Panc1 (cell line): ENCODE measurements around the gene EDN3. TPM values are rescaled to one million over a fixed set of nuclear protein-coding genes. Genes with fewer than 3 reads are reported as not detected.

ENCODE experiments used
- ATAC-seq: fragments of 200-7000 bp; cut with Tn5 transposase; 2 replicates; pipeline ENCODE4 v1.9.1; 2020; ENCODE audit warnings: mild to moderate bottlenecking, moderate library complexity
- BruUV-seq: library from RNA; stranded (reverse); fragments of 400-500 nt; replicated peaks from 2 replicates; lab custom pipeline; 2021; lab: Mats Ljungman, UMichigan
- CTCF ChIA-PET: fragments of 300-600 bp; sonication (Branson Sonifier 250); formaldehyde crosslinking; loops from one replicate; lab custom pipeline; 2022; ENCODE audit warnings: antibody characterized with exemption; lab: Charles Lee
- POLR2A ChIA-PET: fragments of 300-600 bp; sonication (Branson Sonifier 250); formaldehyde crosslinking; loops from one replicate; lab custom pipeline; 2022; ENCODE audit warnings: antibody characterized with exemption; lab: Charles Lee
- DNase-seq: peaks from one replicate; pipeline ENCODE4 v3.0.0-alpha.2; 2010; ENCODE audit warnings: low read depth, low spot score
- H3K27ac ChIP-seq: 2 replicates; pipeline ENCODE4 v1.5.1; 2011; ENCODE audit warnings: mild to moderate bottlenecking, low read length, inconsistent platforms
- H3K27me3 ChIP-seq: fragments of 200-500 bp; sonication (Bioruptor generic); 2 replicates; pipeline ENCODE4 v1.6.0; 2014; ENCODE audit warnings: low read length, inconsistent platforms; ENCODE audit not compliant: control insufficient read depth, insufficient read depth
- H3K36me3 ChIP-seq: fragments of 200-500 bp; sonication (Bioruptor generic); 2 replicates; pipeline ENCODE4 v1.5.1; 2014; ENCODE audit warnings: inconsistent platforms, mild to moderate bottlenecking, low read length, moderate library complexity; ENCODE audit not compliant: control insufficient read depth, insufficient read depth
- H3K4me1 ChIP-seq: 2 replicates; pipeline ENCODE4 v1.5.1; 2011; ENCODE audit warnings: inconsistent platforms, mild to moderate bottlenecking, low read length, moderate library complexity; ENCODE audit not compliant: control insufficient read depth, insufficient read depth
- H3K4me3 ChIP-seq, 2 experiments: 2 replicates each; pipeline ENCODE4 v1.5.1; 2011 to 2012; ENCODE audit warnings: low read depth in 2 of 2, low read length in 2 of 2, mild to moderate bottlenecking in 2 of 2, inconsistent platforms in 1 of 2, moderate library complexity in 1 of 2
- H3K9me3 ChIP-seq: fragments of 200-500 bp; sonication (Bioruptor generic); 2 replicates; pipeline ENCODE4 v1.5.1; 2014; ENCODE audit warnings: low read depth, mild to moderate bottlenecking, inconsistent platforms, low read length, moderate library complexity; ENCODE audit not compliant: control insufficient read depth, insufficient read depth
- CTCF ChIP-seq: fragments of 450-650 bp; IDR thresholded peaks from 2 replicates; pipeline ENCODE4 v1.5.1; 2017; ENCODE audit warnings: mild to moderate bottlenecking
- POLR2AphosphoS5 ChIP-seq: IDR thresholded peaks from 2 replicates; pipeline ENCODE4 v1.6.1; 2012; ENCODE audit warnings: mild to moderate bottlenecking, low read depth, low read length, moderate library complexity
- REST ChIP-seq, 2 experiments: IDR thresholded peaks; 2 replicates each; pipeline ENCODE4 v1.6.1; 2011 to 2012; ENCODE audit warnings: low read depth in 2 of 2, control low read depth in 1 of 2, low read length in 1 of 2, mild to moderate bottlenecking in 1 of 2, moderate library complexity in 1 of 2; ENCODE audit not compliant: insufficient read depth in 1 of 2
- SIN3A ChIP-seq: IDR thresholded peaks from 2 replicates; pipeline ENCODE4 v1.6.1; 2012; ENCODE audit warnings: low read depth, mild to moderate bottlenecking, low read length, moderate library complexity, borderline replicate concordance; ENCODE audit not compliant: insufficient read depth
- TCF7L2 ChIP-seq: IDR thresholded peaks from 2 replicates; pipeline ENCODE4 v1.6.1; 2011; ENCODE audit warnings: mild to moderate bottlenecking, low read depth, low read length, inconsistent platforms
- in situ Hi-C: cut with HindIII; loops from 2 replicates; pipeline ENCODE4 v1.10.0; 2016; ENCODE audit warnings: low sequenced_read_pairs, low pct_unique_long_range_greater_than_20kb
- intact Hi-C: fragments of 100-400 bp; cut with micrococcal nuclease; formaldehyde crosslinking; loops from one replicate; pipeline ENCODE4 v1.10.0; 2022; ENCODE audit not compliant: unreplicated experiment
- total RNA-seq: library from RNA; stranded (reverse); gene quantifications from one replicate; pipeline ENCODE4 v1.2.1, GENCODE V29; 2021; ENCODE audit not compliant: unreplicated experiment

EDN3 gene
- total RNA-seq, 1 experiment from 2014 or later, result not detected

GRCh38 chr20:59269411-59270025, 30.9 kb upstream of the EDN3 start:
- DNase-seq, result no peak
- CTCF ChIA-PET, result interaction anchor here (0.7 kb wide), 1 partner anchor 223 kb away, joined by 10 read pairs; no protein-coding TSS in a partner anchor

GRCh38 chr20:59270380-59270779, 30.0 kb upstream of the EDN3 start:
- no peaks in the 10 kb centered on the region for H3K9me3 ChIP-seq
- H3K4me1 ChIP-seq, result no peaks in the 10 kb centered on the region
- intact Hi-C loops (no loop called here), in situ Hi-C loops (no loop called here)
- H3K4me3 ChIP-seq, result no peak overlapping the region
- BruUV-seq, result no TSS peak
- TF ChIP-seq REST (IDR thresholded peaks at IDR 0.05; ENCODE audit: insufficient read depth in 1 of 2, low read depth in 2 of 2, low read length in 1 of 2) (no peak), CTCF (no peak), SIN3A (no peak), POLR2AphosphoS5 (no peak), TCF7L2 (no peak)
- DNase-seq (no peak), ATAC-seq (no peak)
- peaks cover 28% of the 10 kb centered on the region for H3K27me3 ChIP-seq
- H3K36me3 ChIP-seq, result no peaks in the 10 kb centered on the region
- ChIA-PET POLR2A (interaction anchor here (0.7 kb wide), 1 partner anchor 380 kb away, joined by 5 read pairs; no protein-coding TSS in a partner anchor), CTCF (interaction anchor here (0.7 kb wide), 1 partner anchor 102 kb away, joined by 16 read pairs; no protein-coding TSS in a partner anchor)
- H3K27ac ChIP-seq, result no peak overlapping the region

More at GRCh38 chr20:59269411-59270025, 30.9 kb upstream of the EDN3 start:
- in situ Hi-C loops, result no loop called here
- no peaks in the 10 kb centered on the region for H3K36me3 ChIP-seq
- TF ChIP-seq REST (IDR thresholded peaks at IDR 0.05; ENCODE audit: insufficient read depth in 1 of 2, low read depth in 2 of 2, low read length in 1 of 2) (no peak), TCF7L2 (no peak), CTCF (no peak), POLR2AphosphoS5 (no peak), SIN3A (no peak)
- H3K27ac ChIP-seq, result no peak overlapping the region
- intact Hi-C loops, result no loop called here
- H3K9me3 ChIP-seq, result no peaks in the 10 kb centered on the region
- H3K4me1 ChIP-seq, result no peaks in the 10 kb centered on the region
- no peak overlapping the region for H3K4me3 ChIP-seq
- no peak for ATAC-seq
- peaks cover 29% of the 10 kb centered on the region for H3K27me3 ChIP-seq
- no TSS peak for BruUV-seq
- POLR2A ChIA-PET, result interaction anchor here (0.7 kb wide), 1 partner anchor 381 kb away, joined by 5 read pairs; no protein-coding TSS in a partner anchor
